GM15510 (cell line): ENCODE data around the gene TTLL9.

Source experiments
- POLR2A ChIP-seq: IDR thresholded peaks from 3 replicates; pipeline ENCODE4 v1.6.1; 2011; ENCODE audit warnings: borderline replicate concordance; ENCODE audit not compliant: insufficient read length; ENCODE audit errors: extremely low read depth

Gene TTLL9

GRCh38 chr20:31910071-31910803 lies 39.8 kb downstream of the TTLL9 start:
- no peak for TF ChIP-seq POLR2A

- no peak for TF ChIP-seq POLR2A
Measured at GRCh38 chr20:31913431-31914157, 43.2 kb downstream of the TTLL9 start.

GRCh38 chr20:31914170-31914569 lies 43.7 kb downstream of the TTLL9 start:
- TF ChIP-seq POLR2A: no peak

- no peak for TF ChIP-seq POLR2A
Measured at GRCh38 chr20:31915491-31916280, 45.3 kb downstream of the TTLL9 start.

GRCh38 chr20:31916708-31917107 lies 46.3 kb downstream of the TTLL9 start:
- no peak for TF ChIP-seq POLR2A

- TF ChIP-seq POLR2A: no peak
Measured at GRCh38 chr20:31918466-31919105, 48.2 kb downstream of the TTLL9 start.

- no peak for TF ChIP-seq POLR2A
Measured at GRCh38 chr20:31919410-31920155, 49.1 kb downstream of the TTLL9 start.

GRCh38 chr20:31920275-31920855 lies 49.9 kb downstream of the TTLL9 start:
- TF ChIP-seq POLR2A: no peak

- TF ChIP-seq POLR2A: no peak
Measured at GRCh38 chr20:31922181-31922580, 51.7 kb downstream of the TTLL9 start.

GRCh38 chr20:31922588-31922987 lies 52.2 kb downstream of the TTLL9 start:
- no peak for TF ChIP-seq POLR2A

GRCh38 chr20:31923388-31924331 lies 53.2 kb downstream of the TTLL9 start:
- TF ChIP-seq POLR2A: no peak

GRCh38 chr20:31924561-31924960 lies 54.1 kb downstream of the TTLL9 start:
- TF ChIP-seq POLR2A: no peak

- no peak for TF ChIP-seq POLR2A
Measured at GRCh38 chr20:31925631-31926030, 55.2 kb downstream of the TTLL9 start.
